ENCODE measurements around the gene GNPTG. TPM values are rescaled to one million over a fixed set of nuclear protein-coding genes. Genes with fewer than 3 reads are reported as not detected.

GNPTG gene
- total RNA-seq, 2 experiments from 2014 or later, result 19.0 to 19.1 TPM

DNA sequence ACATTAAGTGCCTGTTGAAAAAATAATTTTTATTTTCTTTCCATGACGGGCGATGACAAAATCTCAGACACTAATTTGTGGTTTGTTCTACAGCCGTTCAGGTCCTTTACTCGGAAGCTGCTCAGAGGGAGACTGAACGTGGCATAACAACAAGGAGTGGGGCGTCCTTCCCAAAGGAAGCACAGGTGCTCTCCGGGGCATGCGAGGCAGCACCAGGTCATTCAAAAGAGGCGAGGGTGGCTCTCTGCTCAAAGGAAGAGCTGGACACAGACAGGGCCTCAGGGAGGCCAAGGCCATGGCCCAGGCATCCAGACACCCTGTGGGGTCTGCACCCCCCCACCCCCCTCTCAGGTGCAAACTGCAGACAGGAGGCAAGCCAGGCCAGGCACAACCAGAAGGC lies 46.6 kb downstream of the GNPTG start:
- DNase-seq, result no peak
- CTCF ChIA-PET, result no interaction called here
- Mint-ChIP-seq H3K27me3 (no peaks in the 10 kb centered on the region), H3K27ac (no peak overlapping the region), H3K4me3 (no peak overlapping the region), H3K36me3 (peaks cover 6% of the 10 kb centered on the region), H3K9me3 (no peaks in the 10 kb centered on the region), H3K4me1 (ENCODE audit: low read depth) (no peaks in the 10 kb centered on the region)
- POLR2A ChIA-PET, result no interaction called here
- intact Hi-C loops (cut with micrococcal nuclease), result no loop called here

DNA sequence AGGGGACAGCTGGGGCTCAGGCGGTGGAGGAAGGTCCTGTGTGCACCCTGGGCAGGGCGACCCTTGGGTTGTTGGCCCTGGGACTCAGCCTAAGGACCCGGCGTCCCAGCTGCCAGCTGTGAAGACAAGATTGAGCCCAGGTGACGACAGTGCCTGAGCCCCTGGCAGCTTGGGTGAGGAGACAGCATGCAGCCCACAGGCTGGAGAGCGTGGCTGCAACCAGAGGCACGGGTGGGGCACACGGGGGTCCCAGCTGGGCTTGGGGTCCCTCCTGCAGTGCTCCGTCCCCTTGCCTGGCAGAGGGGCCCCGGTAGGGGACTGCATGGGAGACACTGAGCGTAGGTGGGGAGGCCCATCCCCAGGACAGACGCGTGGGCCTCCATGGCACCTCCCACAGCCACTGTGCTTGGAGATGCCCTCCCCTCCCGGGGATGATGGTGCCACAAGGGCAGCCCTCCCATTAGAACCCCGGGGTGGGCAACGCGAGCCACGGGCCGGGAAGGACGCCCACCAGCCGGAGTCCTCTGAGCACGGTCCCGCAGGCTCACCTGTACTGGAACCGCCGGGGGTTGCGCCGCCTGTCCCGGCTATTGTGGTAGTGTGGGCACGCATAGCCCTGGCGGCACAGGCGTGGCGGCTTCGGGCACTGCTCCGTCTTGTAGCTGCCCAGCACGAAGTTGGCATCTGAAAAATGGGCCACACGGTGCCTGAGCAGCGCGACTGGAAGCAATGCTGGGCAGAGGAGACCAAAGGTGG lies 47.3 kb downstream of the GNPTG start:
- Mint-ChIP-seq H3K4me1 (ENCODE audit: low read depth) (no peaks in the 10 kb centered on the region), H3K9me3 (no peaks in the 10 kb centered on the region), H3K27ac (no peak overlapping the region), H3K4me3 (no peak overlapping the region), H3K36me3 (peaks cover 6% of the 10 kb centered on the region), H3K27me3 (no peaks in the 10 kb centered on the region)
- no peak for DNase-seq
- ChIA-PET POLR2A (no interaction called here), CTCF (no interaction called here)
- intact Hi-C loops (cut with micrococcal nuclease), result no loop called here

DNA sequence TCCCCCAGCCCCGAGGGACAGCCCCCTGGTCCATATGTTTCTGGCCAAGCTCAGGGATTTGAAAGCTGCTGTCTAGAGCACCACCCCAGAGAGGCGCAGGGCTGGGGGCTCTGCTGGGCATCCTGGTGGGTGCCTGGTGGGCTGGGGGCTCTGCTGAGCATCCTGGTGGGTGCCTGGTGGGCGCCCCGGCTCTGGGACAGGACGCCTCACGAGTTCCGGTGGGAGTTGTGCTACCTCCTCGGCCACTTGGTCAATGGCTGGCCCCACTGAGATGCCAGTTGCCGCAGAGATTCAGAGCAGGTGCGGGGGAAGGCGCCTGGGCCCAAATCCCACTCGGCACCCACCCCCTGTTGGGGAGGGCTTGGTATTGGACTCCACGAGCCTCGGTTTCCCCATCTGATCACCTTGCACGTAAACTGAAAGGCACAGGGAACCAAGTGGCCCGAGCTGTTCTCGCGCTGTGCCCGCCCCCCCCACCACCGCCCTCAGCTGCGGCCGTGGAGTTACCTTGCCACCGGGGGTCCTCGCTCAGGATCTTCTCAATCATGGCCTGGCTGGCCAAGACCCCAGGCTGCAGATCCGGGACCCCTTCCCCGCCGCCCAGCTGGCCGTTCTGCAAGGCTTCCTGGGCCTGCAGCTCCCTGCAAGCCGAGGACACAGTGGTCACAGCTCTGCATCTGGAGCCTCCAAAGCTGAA lies 49.5 kb downstream of the GNPTG start:
- ChIA-PET CTCF (no interaction called here), POLR2A (no interaction called here)
- no peak for DNase-seq
- Mint-ChIP-seq H3K4me3 (no peak overlapping the region), H3K27ac (no peak overlapping the region), H3K9me3 (no peaks in the 10 kb centered on the region), H3K4me1 (ENCODE audit: low read depth) (peaks cover 2% of the 10 kb centered on the region), H3K36me3 (peaks cover 6% of the 10 kb centered on the region), H3K27me3 (no peaks in the 10 kb centered on the region)
- intact Hi-C loops (cut with micrococcal nuclease), result no loop called here

DNA sequence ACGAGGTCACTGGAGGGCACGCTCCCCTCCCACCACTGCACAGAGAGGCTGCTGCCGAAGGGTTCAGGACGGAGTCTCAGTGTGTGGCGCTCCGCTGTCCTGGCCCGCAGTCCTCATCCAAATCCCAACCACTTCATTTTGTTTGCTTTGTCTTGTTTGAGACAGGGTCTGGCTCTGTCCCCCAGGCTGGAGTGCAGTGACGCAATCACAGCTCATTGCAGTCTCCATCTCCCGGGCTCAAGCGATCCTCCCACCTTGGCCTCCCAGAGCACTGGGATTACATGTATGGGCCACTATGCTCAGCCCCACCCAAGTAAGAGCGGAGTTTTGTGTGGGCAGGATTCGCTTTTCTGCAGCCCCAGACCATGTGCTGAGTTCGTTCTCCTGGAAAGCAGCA lies 50.0 kb downstream of the GNPTG start:
- no peak overlapping the region for H3K4me3 Mint-ChIP-seq
- DNase-seq, result no peak
- H3K27ac Mint-ChIP-seq, result no peak overlapping the region
- peaks cover 2% of the 10 kb centered on the region for H3K4me1 Mint-ChIP-seq (ENCODE audit: low read depth)
- no peaks in the 10 kb centered on the region for H3K9me3 Mint-ChIP-seq
- intact Hi-C loops (cut with micrococcal nuclease), result no loop called here
- peaks cover 6% of the 10 kb centered on the region for H3K36me3 Mint-ChIP-seq
- POLR2A ChIA-PET, result no interaction called here
- no peaks in the 10 kb centered on the region for H3K27me3 Mint-ChIP-seq
- CTCF ChIA-PET, result no interaction called here

DNA sequence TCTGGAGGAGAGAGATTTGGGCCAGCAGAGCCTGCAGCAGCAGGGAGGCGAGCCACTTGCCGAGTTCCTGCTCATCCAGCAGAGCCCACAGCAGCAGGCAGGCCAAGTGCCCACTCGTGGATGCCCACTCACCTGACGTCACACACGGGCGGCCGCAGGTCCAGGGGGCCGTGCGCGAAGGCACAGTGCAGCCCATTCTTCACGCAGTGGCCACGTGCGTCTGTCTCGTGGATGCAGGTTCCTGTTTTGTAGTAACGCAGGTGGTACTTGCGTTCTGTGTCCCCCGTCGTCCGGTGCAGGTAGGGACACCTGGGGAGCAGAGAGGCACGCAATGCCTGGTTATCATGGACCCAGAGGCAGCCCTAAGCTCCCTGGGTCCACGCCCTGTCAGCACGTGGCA lies 51.3 kb downstream of the GNPTG start:
- Mint-ChIP-seq H3K27me3 (no peaks in the 10 kb centered on the region), H3K9me3 (no peaks in the 10 kb centered on the region), H3K27ac (no peak overlapping the region), H3K4me3 (no peak overlapping the region), H3K36me3 (peaks cover 7% of the 10 kb centered on the region), H3K4me1 (ENCODE audit: low read depth) (peaks cover 10% of the 10 kb centered on the region)
- POLR2A ChIA-PET, result no interaction called here
- CTCF ChIA-PET, result no interaction called here
- intact Hi-C loops (cut with micrococcal nuclease), result no loop called here
- DNase-seq, result no peak

DNA sequence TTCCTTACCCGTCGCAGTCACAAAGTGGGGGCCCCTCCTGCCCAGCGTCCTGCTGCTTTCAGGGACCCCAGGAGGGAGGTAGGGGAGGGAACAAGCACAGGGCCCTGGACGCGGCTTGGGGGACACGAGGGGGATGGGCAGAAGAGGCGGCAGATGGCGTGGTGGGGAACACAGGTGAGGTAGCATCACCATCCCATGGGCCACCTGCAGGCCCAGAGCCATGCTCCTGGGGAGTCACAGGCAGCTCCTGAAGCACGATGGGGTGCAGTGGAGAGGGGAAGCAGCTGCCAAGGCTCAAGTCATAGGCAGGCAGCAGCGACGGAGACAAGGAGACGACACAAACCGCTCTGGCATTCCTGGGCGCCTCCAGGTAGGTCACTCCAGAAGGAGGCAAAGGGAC lies 52.0 kb downstream of the GNPTG start:
- H3K36me3 Mint-ChIP-seq, result peaks cover 7% of the 10 kb centered on the region
- no peaks in the 10 kb centered on the region for H3K27me3 Mint-ChIP-seq
- H3K27ac Mint-ChIP-seq, result no peak overlapping the region
- peaks cover 12% of the 10 kb centered on the region for H3K4me1 Mint-ChIP-seq (ENCODE audit: low read depth)
- no peaks in the 10 kb centered on the region for H3K9me3 Mint-ChIP-seq
- ChIA-PET CTCF (no interaction called here), POLR2A (no interaction called here)
- no peak for DNase-seq
- no peak overlapping the region for H3K4me3 Mint-ChIP-seq
- intact Hi-C loops (cut with micrococcal nuclease), result no loop called here

DNA sequence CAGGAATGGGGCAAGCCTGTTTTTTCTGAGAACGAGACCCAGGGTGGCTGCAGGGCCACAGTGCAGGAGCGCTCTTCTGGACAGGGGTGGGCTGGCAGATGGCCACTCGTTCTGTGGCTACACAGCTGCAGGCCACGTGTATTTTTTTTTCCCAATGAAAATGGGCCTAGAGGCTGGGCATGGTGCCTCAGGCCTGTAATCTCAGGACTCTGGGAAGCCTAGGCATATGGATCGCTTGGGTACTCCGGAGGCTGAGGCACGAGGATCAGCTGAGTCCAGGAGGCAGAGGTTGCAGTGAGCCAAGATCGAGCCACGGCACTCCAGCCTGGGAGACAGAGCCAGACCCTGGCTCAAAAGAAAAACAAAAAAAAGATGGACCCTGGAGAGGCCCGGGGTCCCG lies 56.0 kb downstream of the GNPTG start:
- H3K27me3 Mint-ChIP-seq, result no peaks in the 10 kb centered on the region

DNA sequence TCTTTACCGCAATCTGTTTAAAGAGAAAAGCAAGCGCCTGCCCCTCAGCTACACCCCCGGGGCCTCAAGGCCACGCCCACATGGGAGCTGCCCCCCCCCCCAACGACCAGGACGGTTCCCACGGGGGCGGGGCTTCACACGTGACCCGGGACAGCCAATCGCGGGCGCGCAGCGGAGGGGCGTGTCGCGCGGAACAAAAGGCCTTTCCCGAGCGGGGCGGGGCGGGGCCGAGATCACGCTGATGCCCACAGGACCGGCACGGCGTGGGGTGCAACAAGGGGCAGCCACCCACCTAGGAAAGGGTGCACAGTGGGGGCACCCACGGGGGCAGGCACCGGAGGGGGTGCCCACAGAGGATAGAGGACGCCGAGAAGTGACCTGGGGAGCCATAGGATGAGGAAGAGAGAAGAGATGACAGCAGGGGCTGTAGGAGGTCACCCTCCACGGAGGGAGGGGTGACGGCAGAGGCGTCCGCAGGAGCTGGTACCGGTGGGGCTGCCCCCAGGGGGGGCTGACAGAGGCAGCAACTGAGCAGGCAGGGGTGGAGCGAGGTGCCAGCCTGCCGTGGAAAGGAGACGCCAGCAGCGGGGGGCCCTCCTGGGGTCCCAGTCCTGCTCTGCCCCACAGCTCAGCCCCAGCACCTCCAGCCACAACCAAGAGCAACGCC lies 56.6 kb downstream of the GNPTG start:
- H3K4me1 Mint-ChIP-seq (ENCODE audit: low read depth), result peaks cover 21% of the 10 kb centered on the region
- H3K27ac Mint-ChIP-seq, result no peak overlapping the region

More for the DNA sequence above, 56.0 kb downstream of the GNPTG start:
- ChIA-PET CTCF (interaction anchor here (0.6 to 1.2 kb wide), 5 partner anchors 45 to 557 kb away, joined by 3 to 5 read pairs (median 3); partner anchors contain the start of gene RPS2), POLR2A (interaction anchor here (1.0 to 1.7 kb wide), 2 partner anchors 13 to 43 kb away, joined by 4 to 5 read pairs; partner anchors contain the start of gene UQCC4)
- no peak for DNase-seq
- intact Hi-C loops (cut with micrococcal nuclease), result no loop called here
- Mint-ChIP-seq H3K4me1 (ENCODE audit: low read depth) (peaks cover 21% of the 10 kb centered on the region), H3K36me3 (peaks cover 2% of the 10 kb centered on the region), H3K27ac (no peak overlapping the region), H3K9me3 (no peaks in the 10 kb centered on the region), H3K4me3 (peak overlapping the region; percentile 35)

DNA sequence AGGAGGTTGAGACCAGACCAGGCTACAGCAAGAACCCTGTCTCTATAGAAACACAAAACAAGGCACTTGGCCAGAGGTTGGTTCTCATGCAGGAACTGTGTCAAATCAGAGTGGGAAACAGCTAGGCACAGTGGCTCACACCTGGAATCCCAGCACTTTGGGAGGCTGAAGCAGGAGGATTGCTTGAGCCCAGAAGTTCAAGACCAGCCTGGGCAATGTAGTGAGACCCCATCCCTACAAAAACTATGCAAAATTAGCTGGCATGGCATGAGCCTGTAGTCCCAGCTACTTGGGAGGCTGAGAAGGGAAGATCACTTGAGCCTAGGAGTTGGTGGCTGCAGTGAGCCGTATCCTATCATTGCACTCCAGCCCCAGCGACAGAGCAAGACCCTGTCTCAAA lies 61.1 kb downstream of the GNPTG start:
- H3K9me3 Mint-ChIP-seq, result no peaks in the 10 kb centered on the region
- peaks cover 25% of the 10 kb centered on the region for H3K4me1 Mint-ChIP-seq (ENCODE audit: low read depth)
- DNase-seq, result no peak
- no peak overlapping the region for H3K4me3 Mint-ChIP-seq
- H3K36me3 Mint-ChIP-seq, result no peaks in the 10 kb centered on the region
- POLR2A ChIA-PET, result no interaction called here
- no peaks in the 10 kb centered on the region for H3K27me3 Mint-ChIP-seq
- H3K27ac Mint-ChIP-seq, result no peak overlapping the region
- intact Hi-C loops (cut with micrococcal nuclease), result loop anchor here (5.0 kb wide), 1 partner anchor 51 kb away; no protein-coding TSS in a partner anchor
- CTCF ChIA-PET, result interaction anchor here (1.1 to 1.3 kb wide), 2 partner anchors 34 to 293 kb away, joined by 3 read pairs; partner anchors contain the start of gene MAPK8IP3

More for the DNA sequence above, 56.6 kb downstream of the GNPTG start:
- DNase-seq, result peak; percentile 95
- no peaks in the 10 kb centered on the region for H3K9me3 Mint-ChIP-seq
- ChIA-PET POLR2A (interaction anchor here (1.0 to 1.7 kb wide), 2 partner anchors 13 to 44 kb away, joined by 4 to 5 read pairs; partner anchors contain the start of gene UQCC4), CTCF (interaction anchor here (0.6 kb wide), 3 partner anchors 45 to 107 kb away, joined by 3 to 5 read pairs (median 3); no protein-coding TSS in a partner anchor)
- peak overlapping the region; percentile 69 for H3K4me3 Mint-ChIP-seq
- H3K27me3 Mint-ChIP-seq, result no peaks in the 10 kb centered on the region
- intact Hi-C loops (cut with micrococcal nuclease), result no loop called here
- H3K36me3 Mint-ChIP-seq, result peaks cover 2% of the 10 kb centered on the region

Other genes starting within 250 kb of the GNPTG start
- gene CACNA1H, start 198.8 kb upstream of the GNPTG start, total RNA-seq, result under 1 TPM; 0.26 to 0.61 TPM
- gene TPSG1, start 126.7 kb upstream of the GNPTG start, total RNA-seq, result not detected
- gene TPSB2, start 121.7 kb upstream of the GNPTG start, total RNA-seq, result not detected
- gene TPSAB1, start 111.2 kb upstream of the GNPTG start, total RNA-seq, result not detected
- gene TPSD1, start 95.9 kb upstream of the GNPTG start, total RNA-seq, result not detected
- gene UBE2I, start 42.3 kb upstream of the GNPTG start, total RNA-seq, result 100 to 1,000 TPM; 248 to 249 TPM
- under 1 TPM; 0.17 to 0.31 TPM for gene BAIAP3, start 18.3 kb upstream of the GNPTG start, total RNA-seq
- gene TSR3, start 53 bp upstream of the GNPTG start, total RNA-seq, result 10 to 100 TPM; 59.6 to 60.8 TPM
- 10 to 100 TPM; 26.0 to 33.4 TPM for gene UNKL, start 62.8 kb downstream of the GNPTG start, total RNA-seq
- 10 to 100 TPM; 14.1 to 15.0 TPM for gene UQCC4, start 68.8 kb downstream of the GNPTG start, total RNA-seq
- gene PERCC1, start 79.1 kb downstream of the GNPTG start, total RNA-seq, result not detected
- 1 to 10 TPM; 1.5 to 3.0 TPM for gene CCDC154, start 92.6 kb downstream of the GNPTG start, total RNA-seq
- gene CLCN7, start 123.1 kb downstream of the GNPTG start, total RNA-seq, result 10 to 100 TPM; 27.1 to 33.6 TPM
- gene PTX4, start 137.0 kb downstream of the GNPTG start, total RNA-seq, result not detected
- gene TELO2, start 141.4 kb downstream of the GNPTG start, total RNA-seq, result 10 to 100 TPM; 62.6 to 63.2 TPM
- 10 to 100 TPM; 14.8 to 15.5 TPM for gene TMEM204, start 181.7 kb downstream of the GNPTG start, total RNA-seq

Measured in activated CD4-positive, alpha-beta memory T cell treated with anti-CD3 and anti-CD28 coated beads for 36 hours (primary cell).